Panc1 (cell line): Measurements from ENCODE around the gene RALGPS2. TPM values are rescaled to one million over a fixed set of nuclear protein-coding genes. Genes with fewer than 3 reads are reported as not detected.

Source experiments
- ATAC-seq: fragments of 200-7000 bp; cut with Tn5 transposase; 2 replicates; pipeline ENCODE4 v1.9.1; 2020; ENCODE audit warnings: mild to moderate bottlenecking, moderate library complexity
- BruUV-seq: library from RNA; stranded (reverse); fragments of 400-500 nt; replicated peaks from 2 replicates; lab custom pipeline; 2021; lab: Mats Ljungman, UMichigan
- CTCF ChIA-PET: fragments of 300-600 bp; sonication (Branson Sonifier 250); formaldehyde crosslinking; loops from one replicate; lab custom pipeline; 2022; ENCODE audit warnings: antibody characterized with exemption; lab: Charles Lee
- POLR2A ChIA-PET: fragments of 300-600 bp; sonication (Branson Sonifier 250); formaldehyde crosslinking; loops from one replicate; lab custom pipeline; 2022; ENCODE audit warnings: antibody characterized with exemption; lab: Charles Lee
- DNase-seq: peaks from one replicate; pipeline ENCODE4 v3.0.0-alpha.2; 2010; ENCODE audit warnings: low read depth, low spot score
- H3K27ac ChIP-seq: 2 replicates; pipeline ENCODE4 v1.5.1; 2011; ENCODE audit warnings: mild to moderate bottlenecking, low read length, inconsistent platforms
- H3K27me3 ChIP-seq: fragments of 200-500 bp; sonication (Bioruptor generic); 2 replicates; pipeline ENCODE4 v1.6.0; 2014; ENCODE audit warnings: low read length, inconsistent platforms; ENCODE audit not compliant: control insufficient read depth, insufficient read depth
- H3K36me3 ChIP-seq: fragments of 200-500 bp; sonication (Bioruptor generic); 2 replicates; pipeline ENCODE4 v1.5.1; 2014; ENCODE audit warnings: inconsistent platforms, mild to moderate bottlenecking, low read length, moderate library complexity; ENCODE audit not compliant: control insufficient read depth, insufficient read depth
- H3K4me1 ChIP-seq: 2 replicates; pipeline ENCODE4 v1.5.1; 2011; ENCODE audit warnings: inconsistent platforms, mild to moderate bottlenecking, low read length, moderate library complexity; ENCODE audit not compliant: control insufficient read depth, insufficient read depth
- H3K4me3 ChIP-seq, 2 experiments: 2 replicates each; pipeline ENCODE4 v1.5.1; 2011 to 2012; ENCODE audit warnings: low read depth in 2 of 2, low read length in 2 of 2, mild to moderate bottlenecking in 2 of 2, inconsistent platforms in 1 of 2, moderate library complexity in 1 of 2
- H3K9me3 ChIP-seq: fragments of 200-500 bp; sonication (Bioruptor generic); 2 replicates; pipeline ENCODE4 v1.5.1; 2014; ENCODE audit warnings: low read depth, mild to moderate bottlenecking, inconsistent platforms, low read length, moderate library complexity; ENCODE audit not compliant: control insufficient read depth, insufficient read depth
- CTCF ChIP-seq: fragments of 450-650 bp; IDR thresholded peaks from 2 replicates; pipeline ENCODE4 v1.5.1; 2017; ENCODE audit warnings: mild to moderate bottlenecking
- POLR2AphosphoS5 ChIP-seq: IDR thresholded peaks from 2 replicates; pipeline ENCODE4 v1.6.1; 2012; ENCODE audit warnings: mild to moderate bottlenecking, low read depth, low read length, moderate library complexity
- SIN3A ChIP-seq: IDR thresholded peaks from 2 replicates; pipeline ENCODE4 v1.6.1; 2012; ENCODE audit warnings: low read depth, mild to moderate bottlenecking, low read length, moderate library complexity, borderline replicate concordance; ENCODE audit not compliant: insufficient read depth
- TCF7L2 ChIP-seq: IDR thresholded peaks from 2 replicates; pipeline ENCODE4 v1.6.1; 2011; ENCODE audit warnings: mild to moderate bottlenecking, low read depth, low read length, inconsistent platforms
- in situ Hi-C: cut with HindIII; loops from 2 replicates; pipeline ENCODE4 v1.10.0; 2016; ENCODE audit warnings: low sequenced_read_pairs, low pct_unique_long_range_greater_than_20kb
- intact Hi-C: fragments of 100-400 bp; cut with micrococcal nuclease; formaldehyde crosslinking; loops from one replicate; pipeline ENCODE4 v1.10.0; 2022; ENCODE audit not compliant: unreplicated experiment
- total RNA-seq: library from RNA; stranded (reverse); gene quantifications from one replicate; pipeline ENCODE4 v1.2.1, GENCODE V29; 2021; ENCODE audit not compliant: unreplicated experiment
- TF ChIP-seq, protein P1 (sequence below), 2 experiments: IDR thresholded peaks; 2 replicates each; pipeline ENCODE4 v1.6.1; 2011 to 2012; ENCODE audit warnings: low read depth in 2 of 2, control low read depth in 1 of 2, low read length in 1 of 2, mild to moderate bottlenecking in 1 of 2, moderate library complexity in 1 of 2; ENCODE audit not compliant: insufficient read depth in 1 of 2

Gene RALGPS2
- total RNA-seq, 1 experiment from 2014 or later, result 5.4 TPM

- DNase-seq, result no peak
- ATAC-seq, result no peak
- in situ Hi-C loops (no loop called here), intact Hi-C loops (no loop called here)
- no TSS peak for BruUV-seq
- ChIA-PET POLR2A (no interaction called here), CTCF (no interaction called here)
- Histone ChIP-seq H3K4me1 (no peaks in the 10 kb centered on the region), H3K4me3 (no peak overlapping the region), H3K27ac (no peak overlapping the region), H3K36me3 (no peaks in the 10 kb centered on the region), H3K9me3 (no peaks in the 10 kb centered on the region), H3K27me3 (no peaks in the 10 kb centered on the region)
- TF ChIP-seq POLR2AphosphoS5 (no peak), TCF7L2 (no peak), SIN3A (no peak), CTCF (no peak)
- TF ChIP-seq, protein P1, sequence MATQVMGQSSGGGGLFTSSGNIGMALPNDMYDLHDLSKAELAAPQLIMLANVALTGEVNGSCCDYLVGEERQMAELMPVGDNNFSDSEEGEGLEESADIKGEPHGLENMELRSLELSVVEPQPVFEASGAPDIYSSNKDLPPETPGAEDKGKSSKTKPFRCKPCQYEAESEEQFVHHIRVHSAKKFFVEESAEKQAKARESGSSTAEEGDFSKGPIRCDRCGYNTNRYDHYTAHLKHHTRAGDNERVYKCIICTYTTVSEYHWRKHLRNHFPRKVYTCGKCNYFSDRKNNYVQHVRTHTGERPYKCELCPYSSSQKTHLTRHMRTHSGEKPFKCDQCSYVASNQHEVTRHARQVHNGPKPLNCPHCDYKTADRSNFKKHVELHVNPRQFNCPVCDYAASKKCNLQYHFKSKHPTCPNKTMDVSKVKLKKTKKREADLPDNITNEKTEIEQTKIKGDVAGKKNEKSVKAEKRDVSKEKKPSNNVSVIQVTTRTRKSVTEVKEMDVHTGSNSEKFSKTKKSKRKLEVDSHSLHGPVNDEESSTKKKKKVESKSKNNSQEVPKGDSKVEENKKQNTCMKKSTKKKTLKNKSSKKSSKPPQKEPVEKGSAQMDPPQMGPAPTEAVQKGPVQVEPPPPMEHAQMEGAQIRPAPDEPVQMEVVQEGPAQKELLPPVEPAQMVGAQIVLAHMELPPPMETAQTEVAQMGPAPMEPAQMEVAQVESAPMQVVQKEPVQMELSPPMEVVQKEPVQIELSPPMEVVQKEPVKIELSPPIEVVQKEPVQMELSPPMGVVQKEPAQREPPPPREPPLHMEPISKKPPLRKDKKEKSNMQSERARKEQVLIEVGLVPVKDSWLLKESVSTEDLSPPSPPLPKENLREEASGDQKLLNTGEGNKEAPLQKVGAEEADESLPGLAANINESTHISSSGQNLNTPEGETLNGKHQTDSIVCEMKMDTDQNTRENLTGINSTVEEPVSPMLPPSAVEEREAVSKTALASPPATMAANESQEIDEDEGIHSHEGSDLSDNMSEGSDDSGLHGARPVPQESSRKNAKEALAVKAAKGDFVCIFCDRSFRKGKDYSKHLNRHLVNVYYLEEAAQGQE (IDR thresholded peaks at IDR 0.05; ENCODE audit: insufficient read depth in 1 of 2, low read depth in 2 of 2, low read length in 1 of 2), result no peak
Observed at GRCh38 chr1:178772952-178773351, 47.9 kb downstream of the RALGPS2 start.

DNA sequence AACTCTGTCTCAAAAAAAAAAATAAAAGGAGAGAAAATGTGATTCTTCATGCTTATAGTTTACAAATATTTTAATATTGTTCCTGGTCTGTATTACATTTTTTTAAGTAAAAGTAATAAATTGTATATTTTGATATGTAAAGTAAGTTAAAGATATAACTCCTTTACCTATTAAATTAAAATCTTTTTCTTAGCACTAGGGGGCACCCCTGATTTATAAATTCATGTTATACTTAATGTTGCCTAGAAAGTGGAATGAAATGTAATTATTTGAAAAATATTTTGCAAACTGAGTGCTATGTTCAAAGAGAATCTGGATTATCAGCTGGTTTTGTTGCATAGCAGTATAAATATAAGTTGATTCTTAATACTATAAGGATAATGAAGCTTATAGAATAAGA, 49.2 kb downstream of the RALGPS2 start:
- TF ChIP-seq POLR2AphosphoS5, result no peak
- TF ChIP-seq CTCF, result peak; percentile 43; the same call in 1 of the 2 replicates
- Histone ChIP-seq H3K4me3 (no peak overlapping the region), H3K4me1 (no peaks in the 10 kb centered on the region), H3K27ac (no peak overlapping the region), H3K36me3 (no peaks in the 10 kb centered on the region), H3K27me3 (no peaks in the 10 kb centered on the region), H3K9me3 (no peaks in the 10 kb centered on the region)
- no peak for ATAC-seq
- DNase-seq, result no peak
- ChIA-PET CTCF (interaction anchor here (1.6 kb wide), 1 partner anchor 228 kb away, joined by 8 read pairs; no protein-coding TSS in a partner anchor), POLR2A (no interaction called here)
- in situ Hi-C loops (no loop called here), intact Hi-C loops (loop anchor here (2.0 kb wide), 1 partner anchor 229 kb away; no protein-coding TSS in a partner anchor)
- BruUV-seq, result no TSS peak
